Measurements from ENCODE around the gene ESR2.

DNA sequence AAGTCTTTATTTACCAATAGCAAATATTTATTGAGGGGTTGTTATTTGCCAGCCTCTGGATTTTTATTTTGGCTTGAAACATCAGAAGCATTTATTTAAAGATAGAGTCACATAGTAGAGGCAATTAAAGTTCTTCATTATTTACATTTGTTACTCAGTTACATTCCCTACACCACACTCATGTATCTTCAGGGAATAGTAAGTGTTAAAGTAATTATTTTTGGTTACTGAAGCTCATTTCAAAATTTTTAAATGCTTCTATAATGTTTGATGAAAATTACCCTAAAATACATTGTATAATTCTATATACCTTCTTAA lies 205.6 kb downstream of the ESR2 start:
- TF ChIP-seq, protein P1, sequence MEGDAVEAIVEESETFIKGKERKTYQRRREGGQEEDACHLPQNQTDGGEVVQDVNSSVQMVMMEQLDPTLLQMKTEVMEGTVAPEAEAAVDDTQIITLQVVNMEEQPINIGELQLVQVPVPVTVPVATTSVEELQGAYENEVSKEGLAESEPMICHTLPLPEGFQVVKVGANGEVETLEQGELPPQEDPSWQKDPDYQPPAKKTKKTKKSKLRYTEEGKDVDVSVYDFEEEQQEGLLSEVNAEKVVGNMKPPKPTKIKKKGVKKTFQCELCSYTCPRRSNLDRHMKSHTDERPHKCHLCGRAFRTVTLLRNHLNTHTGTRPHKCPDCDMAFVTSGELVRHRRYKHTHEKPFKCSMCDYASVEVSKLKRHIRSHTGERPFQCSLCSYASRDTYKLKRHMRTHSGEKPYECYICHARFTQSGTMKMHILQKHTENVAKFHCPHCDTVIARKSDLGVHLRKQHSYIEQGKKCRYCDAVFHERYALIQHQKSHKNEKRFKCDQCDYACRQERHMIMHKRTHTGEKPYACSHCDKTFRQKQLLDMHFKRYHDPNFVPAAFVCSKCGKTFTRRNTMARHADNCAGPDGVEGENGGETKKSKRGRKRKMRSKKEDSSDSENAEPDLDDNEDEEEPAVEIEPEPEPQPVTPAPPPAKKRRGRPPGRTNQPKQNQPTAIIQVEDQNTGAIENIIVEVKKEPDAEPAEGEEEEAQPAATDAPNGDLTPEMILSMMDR (IDR thresholded peaks at IDR 0.05): no peak
- TF ChIP-seq POLR2A (IDR thresholded peaks at IDR 0.05) (no peak), EP300 (IDR thresholded peaks at IDR 0.05) (no peak)
